Measurements from ENCODE around the gene SLC8B1.

The SLC8B1 gene

DNA sequence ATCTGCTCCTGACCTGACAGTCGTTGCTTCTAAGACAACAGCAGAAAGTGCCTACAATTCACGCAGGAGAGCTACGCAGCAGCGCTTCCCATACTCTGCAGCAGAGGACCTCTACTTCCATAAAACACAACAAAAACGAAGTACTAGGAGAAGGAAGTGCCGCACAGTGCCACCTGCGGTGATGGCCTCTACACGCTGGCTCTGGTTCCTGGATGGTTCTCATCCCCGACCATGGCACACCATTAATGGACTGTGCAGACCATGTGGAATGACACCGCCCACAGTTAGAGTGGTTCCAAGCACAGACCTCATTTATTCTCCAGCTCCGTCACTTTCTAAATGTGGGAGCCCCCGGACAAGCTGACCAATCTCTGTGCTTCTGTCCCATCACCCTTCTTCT is 85.4 kb downstream of the SLC8B1 start:
- Histone ChIP-seq H3K27me3 (no peaks in the 10 kb centered on the region), H3K36me3 (peaks cover 7 to 30% (median 27%) of the 10 kb centered on the region in 3 donors), H3K4me1 (peaks cover 3 to 72% (median 51%) of the 10 kb centered on the region in 4 donors), H3K27ac (peak overlapping the region; percentile 82 to 97), H3K4me3 (no peak overlapping the region), H3K9me3 (peaks cover 0 to 6% (median 0%) of the 10 kb centered on the region in 3 donors)
- intact Hi-C loops (cut with DNase I; ENCODE audit: low total_unique reads), result no loop called here
- TF ChIP-seq, protein P1, sequence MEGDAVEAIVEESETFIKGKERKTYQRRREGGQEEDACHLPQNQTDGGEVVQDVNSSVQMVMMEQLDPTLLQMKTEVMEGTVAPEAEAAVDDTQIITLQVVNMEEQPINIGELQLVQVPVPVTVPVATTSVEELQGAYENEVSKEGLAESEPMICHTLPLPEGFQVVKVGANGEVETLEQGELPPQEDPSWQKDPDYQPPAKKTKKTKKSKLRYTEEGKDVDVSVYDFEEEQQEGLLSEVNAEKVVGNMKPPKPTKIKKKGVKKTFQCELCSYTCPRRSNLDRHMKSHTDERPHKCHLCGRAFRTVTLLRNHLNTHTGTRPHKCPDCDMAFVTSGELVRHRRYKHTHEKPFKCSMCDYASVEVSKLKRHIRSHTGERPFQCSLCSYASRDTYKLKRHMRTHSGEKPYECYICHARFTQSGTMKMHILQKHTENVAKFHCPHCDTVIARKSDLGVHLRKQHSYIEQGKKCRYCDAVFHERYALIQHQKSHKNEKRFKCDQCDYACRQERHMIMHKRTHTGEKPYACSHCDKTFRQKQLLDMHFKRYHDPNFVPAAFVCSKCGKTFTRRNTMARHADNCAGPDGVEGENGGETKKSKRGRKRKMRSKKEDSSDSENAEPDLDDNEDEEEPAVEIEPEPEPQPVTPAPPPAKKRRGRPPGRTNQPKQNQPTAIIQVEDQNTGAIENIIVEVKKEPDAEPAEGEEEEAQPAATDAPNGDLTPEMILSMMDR (IDR thresholded peaks at IDR 0.05), result no peak
- no peak for DNase-seq

DNA sequence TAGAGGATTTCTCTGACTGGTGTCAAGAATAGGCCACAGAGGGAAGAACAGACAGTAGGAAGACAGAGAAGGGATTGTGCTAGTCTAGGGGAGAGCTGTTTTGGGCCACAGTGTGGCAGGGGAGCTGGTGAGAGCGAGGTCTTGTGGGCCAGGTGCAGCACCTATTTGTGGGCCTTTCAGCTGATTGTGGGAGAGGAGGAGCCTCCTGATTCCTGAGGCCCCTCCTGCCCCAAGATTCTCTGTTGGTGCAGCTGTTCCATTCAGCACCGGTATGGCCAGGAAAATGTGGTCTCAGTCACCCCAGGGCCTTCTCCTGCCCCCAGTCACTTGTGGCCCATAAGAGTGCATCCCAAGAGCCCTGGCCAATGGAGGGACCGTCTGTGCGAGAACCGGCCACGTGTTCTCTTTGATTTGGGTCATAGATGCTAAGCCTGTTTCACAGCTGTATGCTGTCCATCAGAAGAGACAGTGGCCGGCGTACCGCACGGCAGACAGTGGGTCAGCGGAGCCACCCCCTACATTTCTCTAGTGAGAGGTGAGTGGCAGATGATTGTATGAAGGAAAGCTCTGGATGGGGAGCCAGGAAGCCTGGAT is 86.0 kb downstream of the SLC8B1 start:
- TF ChIP-seq, protein P1 (IDR thresholded peaks at IDR 0.05), result no peak
- peaks cover 3 to 78% (median 57%) of the 10 kb centered on the region in 4 donors for H3K4me1 ChIP-seq
- intact Hi-C loops (cut with DNase I; ENCODE audit: low total_unique reads), result no loop called here
- H3K27ac ChIP-seq, result peak overlapping the region; percentile 82 to 97
- H3K27me3 ChIP-seq, result no peaks in the 10 kb centered on the region
- H3K4me3 ChIP-seq, result no peak overlapping the region
- DNase-seq, result no peak
- peaks cover 7 to 29% (median 23%) of the 10 kb centered on the region in 3 donors for H3K36me3 ChIP-seq
- peaks cover 0 to 6% (median 0%) of the 10 kb centered on the region in 3 donors for H3K9me3 ChIP-seq
